ENCODE data around the gene FANCF. TPM values are rescaled to one million over a fixed set of nuclear protein-coding genes. Genes with fewer than 3 reads are reported as not detected.
A peak's percentile ranks its signal among the peaks of the same experiment; 100 is the strongest.

Gene FANCF
- total RNA-seq = 3.4 TPM

- intact Hi-C loops (cut with DNase I) = no loop called here
- H3K36me3 ChIP-seq = no peaks in the 10 kb centered on the region
- peak within 1 kb of the TSS; percentile 75 to 86 for H3K4me3 ChIP-seq
- peak within 1 kb of the TSS; percentile 79 for H3K27ac ChIP-seq
- TF ChIP-seq POLR2AphosphoS5 (IDR thresholded peaks at IDR 0.05; ENCODE audit: insufficient read depth in 1 of 2, low read depth in 1 of 2) (peak; percentile 83 to 86), POLR2A (IDR thresholded peaks at IDR 0.05) (no peak)
- TF ChIP-seq, protein P1, sequence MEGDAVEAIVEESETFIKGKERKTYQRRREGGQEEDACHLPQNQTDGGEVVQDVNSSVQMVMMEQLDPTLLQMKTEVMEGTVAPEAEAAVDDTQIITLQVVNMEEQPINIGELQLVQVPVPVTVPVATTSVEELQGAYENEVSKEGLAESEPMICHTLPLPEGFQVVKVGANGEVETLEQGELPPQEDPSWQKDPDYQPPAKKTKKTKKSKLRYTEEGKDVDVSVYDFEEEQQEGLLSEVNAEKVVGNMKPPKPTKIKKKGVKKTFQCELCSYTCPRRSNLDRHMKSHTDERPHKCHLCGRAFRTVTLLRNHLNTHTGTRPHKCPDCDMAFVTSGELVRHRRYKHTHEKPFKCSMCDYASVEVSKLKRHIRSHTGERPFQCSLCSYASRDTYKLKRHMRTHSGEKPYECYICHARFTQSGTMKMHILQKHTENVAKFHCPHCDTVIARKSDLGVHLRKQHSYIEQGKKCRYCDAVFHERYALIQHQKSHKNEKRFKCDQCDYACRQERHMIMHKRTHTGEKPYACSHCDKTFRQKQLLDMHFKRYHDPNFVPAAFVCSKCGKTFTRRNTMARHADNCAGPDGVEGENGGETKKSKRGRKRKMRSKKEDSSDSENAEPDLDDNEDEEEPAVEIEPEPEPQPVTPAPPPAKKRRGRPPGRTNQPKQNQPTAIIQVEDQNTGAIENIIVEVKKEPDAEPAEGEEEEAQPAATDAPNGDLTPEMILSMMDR (IDR thresholded peaks at IDR 0.05) = no peak
- DNase-seq (ENCODE audit: extremely low spot score in 2 of 2) = peak in 1 of 2 donors; percentile 98
- H3K9me3 ChIP-seq = no peaks in the 10 kb centered on the region
- H3K27me3 ChIP-seq = no peaks in the 10 kb centered on the region
- peaks cover 18% of the 10 kb centered on the region for H3K4me1 ChIP-seq
Observed at GRCh38 chr11:22625448-22626287, at the start of gene FANCF. TSS of gene FANCF (minus strand) at chr11:22625823. CDS start at chr11:22625810, 13 bp downstream.

DNA sequence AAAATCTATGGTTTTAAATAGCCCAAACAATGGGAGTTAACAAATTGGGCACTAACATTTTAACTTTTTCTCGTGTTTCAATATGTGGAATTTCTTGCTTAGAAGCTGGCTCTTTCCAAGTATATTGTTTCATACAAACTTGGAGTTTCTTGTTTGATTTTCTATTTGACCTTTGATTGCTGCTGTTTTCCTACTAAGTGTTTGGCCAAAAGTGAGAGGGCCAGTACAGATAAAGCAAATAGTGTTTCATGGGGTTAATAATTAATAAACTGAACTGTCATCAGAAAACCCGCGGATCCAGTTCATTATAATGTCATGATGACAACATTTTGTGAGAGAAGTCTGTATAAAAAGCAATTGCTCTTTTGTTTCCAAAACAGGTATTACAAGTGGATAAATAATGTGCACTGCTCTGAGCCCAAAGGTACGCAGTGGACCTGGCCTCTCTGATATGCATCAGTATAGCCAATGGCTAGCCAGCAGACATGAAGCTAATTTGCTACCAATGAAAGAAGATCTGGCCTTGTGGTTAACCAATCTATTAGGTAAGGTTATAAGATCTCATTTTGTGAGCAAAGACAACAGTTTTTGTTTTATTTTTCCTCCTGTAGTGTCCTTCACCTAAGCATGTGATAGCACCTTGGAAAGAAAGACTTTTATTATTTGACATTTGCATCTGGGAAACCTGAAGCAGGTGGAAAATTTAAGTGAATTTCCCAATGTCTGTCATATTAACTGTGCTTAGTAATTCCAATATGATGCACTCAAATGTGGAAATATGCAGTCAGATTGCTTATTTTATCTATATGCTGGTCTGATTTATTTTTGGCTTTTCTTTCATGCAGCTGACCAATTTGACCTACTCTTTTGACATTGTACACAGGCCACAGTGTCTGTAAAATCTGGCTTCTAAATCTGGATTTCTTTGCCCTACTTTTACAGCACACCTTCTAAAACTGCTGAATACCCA is 49.1 kb upstream of the FANCF start:
- H3K4me1 ChIP-seq = no peaks in the 10 kb centered on the region
- intact Hi-C loops (cut with DNase I) = no loop called here
- no peak for DNase-seq (ENCODE audit: extremely low spot score in 2 of 2)
- no peak overlapping the region for H3K27ac ChIP-seq
- TF ChIP-seq, protein P1 (IDR thresholded peaks at IDR 0.05) = no peak
- no peak for TF ChIP-seq POLR2A (IDR thresholded peaks at IDR 0.05)
- TF ChIP-seq POLR2AphosphoS5 (IDR thresholded peaks at IDR 0.05; ENCODE audit: insufficient read depth in 1 of 2, low read depth in 1 of 2) = no peak
- no peaks in the 10 kb centered on the region for H3K9me3 ChIP-seq
- no peaks in the 10 kb centered on the region for H3K36me3 ChIP-seq
- no peak overlapping the region for H3K4me3 ChIP-seq
- no peaks in the 10 kb centered on the region for H3K27me3 ChIP-seq

DNA sequence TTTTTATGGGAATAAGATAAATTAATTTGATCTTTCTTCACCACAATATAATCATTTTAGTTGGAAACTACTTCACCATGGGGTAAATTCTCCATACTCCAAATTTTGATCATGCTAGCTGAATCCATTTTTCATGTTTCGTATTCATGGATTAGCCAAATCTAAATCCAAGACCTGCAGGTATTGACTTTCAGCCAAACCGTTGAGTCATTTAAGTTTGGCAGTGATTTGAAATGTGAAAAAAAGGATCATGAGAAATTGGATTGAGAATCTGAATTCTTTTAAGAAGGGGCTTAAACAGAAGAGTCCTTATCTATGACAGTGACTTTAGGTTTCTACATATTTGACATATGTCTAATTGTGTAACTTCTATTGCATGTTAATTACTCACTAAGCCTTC is 46.1 kb upstream of the FANCF start:
- TF ChIP-seq, protein P1 (IDR thresholded peaks at IDR 0.05) = no peak
- TF ChIP-seq POLR2AphosphoS5 (IDR thresholded peaks at IDR 0.05; ENCODE audit: insufficient read depth in 1 of 2, low read depth in 1 of 2) (no peak), POLR2A (IDR thresholded peaks at IDR 0.05) (no peak)
- Histone ChIP-seq H3K27me3 (no peaks in the 10 kb centered on the region), H3K4me3 (no peak overlapping the region), H3K36me3 (no peaks in the 10 kb centered on the region), H3K4me1 (peaks cover 4% of the 10 kb centered on the region), H3K9me3 (no peaks in the 10 kb centered on the region), H3K27ac (no peak overlapping the region)
- intact Hi-C loops (cut with DNase I) = no loop called here
- DNase-seq (ENCODE audit: extremely low spot score in 2 of 2) = no peak

DNA sequence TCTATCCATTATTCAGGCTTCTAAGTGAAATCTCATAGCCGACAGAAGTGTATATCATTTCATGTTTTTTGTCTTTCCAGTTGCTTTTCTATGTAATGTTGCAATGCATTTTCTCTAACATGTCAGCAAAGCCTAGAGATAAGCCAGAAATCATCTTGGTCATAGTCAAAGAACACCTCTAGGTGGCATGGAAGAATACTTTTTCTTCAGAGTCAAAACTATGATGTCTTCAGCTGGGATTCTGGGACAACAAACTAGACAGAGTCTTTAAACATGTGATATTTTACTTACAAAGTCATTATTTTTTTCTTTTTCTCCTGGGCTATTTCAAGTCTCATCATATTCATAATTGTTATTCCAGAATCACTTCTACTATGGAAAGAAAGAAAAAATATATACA is 45.2 kb upstream of the FANCF start:
- intact Hi-C loops (cut with DNase I) = no loop called here
- TF ChIP-seq POLR2A (IDR thresholded peaks at IDR 0.05) (no peak), POLR2AphosphoS5 (IDR thresholded peaks at IDR 0.05; ENCODE audit: insufficient read depth in 1 of 2, low read depth in 1 of 2) (no peak)
- TF ChIP-seq, protein P1 (IDR thresholded peaks at IDR 0.05) = no peak

More for the DNA sequence above, 45.2 kb upstream of the FANCF start:
- no peak for DNase-seq (ENCODE audit: extremely low spot score in 2 of 2)
- H3K4me1 ChIP-seq = peaks cover 11% of the 10 kb centered on the region
- H3K4me3 ChIP-seq = no peak overlapping the region
- H3K27ac ChIP-seq = no peak overlapping the region
- H3K27me3 ChIP-seq = no peaks in the 10 kb centered on the region
- no peaks in the 10 kb centered on the region for H3K36me3 ChIP-seq
- H3K9me3 ChIP-seq = no peaks in the 10 kb centered on the region
